ENCODE results near the gene MMP14. TPM values are rescaled to one million over a fixed set of nuclear protein-coding genes. Genes with fewer than 3 reads are reported as not detected.

MMP14 gene
- total and polyA plus RNA-seq, 2 of the 8 experiments (the other 6 are each of a cell fraction or from before 2014, with no cell fraction given): 58.2 to 86.8 TPM

GRCh38 chr14:22846811-22847307, 10.5 kb downstream of the MMP14 start (continued):
- TF ChIP-seq CHD7 (IDR thresholded peaks at IDR 0.05; ENCODE audit: insufficient replicate concordance, low read length) (no peak), SP4 (IDR thresholded peaks at IDR 0.05; ENCODE audit: low read length) (no peak), SP1 (IDR thresholded peaks at IDR 0.05; ENCODE audit: low read depth, low read length) (no peak), HDAC2 (IDR thresholded peaks at IDR 0.05; ENCODE audit: borderline replicate concordance in 1 of 2, low read depth in 2 of 2, low read length in 2 of 2) (no peak), BCL11A (IDR thresholded peaks at IDR 0.05; ENCODE audit: low read depth in 2 of 2, low read length in 2 of 2) (no peak), BACH1 (IDR thresholded peaks at IDR 0.05; ENCODE audit: low read length) (no peak), CREB1 (IDR thresholded peaks at IDR 0.05) (no peak), ASH2L (IDR thresholded peaks at IDR 0.05; ENCODE audit: low read length) (no peak), NANOG (IDR thresholded peaks at IDR 0.05; ENCODE audit: insufficient read depth, low read depth, low read length, poor library complexity, severe bottlenecking) (no peak), GTF2F1 (IDR thresholded peaks at IDR 0.05; ENCODE audit: borderline replicate concordance, low read depth, low read length) (no peak), TAF1 (IDR thresholded peaks at IDR 0.05; ENCODE audit: low read depth, low read length) (no peak), SIRT6 (IDR thresholded peaks at IDR 0.05; ENCODE audit: low read length) (no peak), SP2 (IDR thresholded peaks at IDR 0.05; ENCODE audit: low read length) (no peak)

Data from H1 (cell line).